Measurements from ENCODE around the gene TBCCD1.

Gene TBCCD1

DNA sequence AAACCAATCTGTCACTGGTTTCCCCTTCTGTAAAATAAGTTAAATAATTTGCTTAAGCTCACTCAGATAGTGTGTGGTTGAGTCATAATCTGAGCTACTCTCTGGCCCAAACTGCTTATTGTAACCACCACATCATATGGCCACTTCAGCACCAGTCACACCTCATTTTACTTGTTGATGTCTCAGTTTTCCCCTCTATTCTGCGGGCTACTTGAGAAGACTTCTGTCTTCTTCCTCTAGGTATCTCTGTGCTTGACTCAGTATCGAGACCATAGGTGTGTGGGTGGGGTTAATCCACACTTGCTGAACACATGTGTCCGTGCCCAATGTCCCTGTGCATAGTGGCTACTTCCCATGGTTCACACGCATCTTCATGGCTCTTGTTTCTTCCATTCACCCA, 55.9 kb downstream of the TBCCD1 start:
- CTCF ChIA-PET: no interaction called here

DNA sequence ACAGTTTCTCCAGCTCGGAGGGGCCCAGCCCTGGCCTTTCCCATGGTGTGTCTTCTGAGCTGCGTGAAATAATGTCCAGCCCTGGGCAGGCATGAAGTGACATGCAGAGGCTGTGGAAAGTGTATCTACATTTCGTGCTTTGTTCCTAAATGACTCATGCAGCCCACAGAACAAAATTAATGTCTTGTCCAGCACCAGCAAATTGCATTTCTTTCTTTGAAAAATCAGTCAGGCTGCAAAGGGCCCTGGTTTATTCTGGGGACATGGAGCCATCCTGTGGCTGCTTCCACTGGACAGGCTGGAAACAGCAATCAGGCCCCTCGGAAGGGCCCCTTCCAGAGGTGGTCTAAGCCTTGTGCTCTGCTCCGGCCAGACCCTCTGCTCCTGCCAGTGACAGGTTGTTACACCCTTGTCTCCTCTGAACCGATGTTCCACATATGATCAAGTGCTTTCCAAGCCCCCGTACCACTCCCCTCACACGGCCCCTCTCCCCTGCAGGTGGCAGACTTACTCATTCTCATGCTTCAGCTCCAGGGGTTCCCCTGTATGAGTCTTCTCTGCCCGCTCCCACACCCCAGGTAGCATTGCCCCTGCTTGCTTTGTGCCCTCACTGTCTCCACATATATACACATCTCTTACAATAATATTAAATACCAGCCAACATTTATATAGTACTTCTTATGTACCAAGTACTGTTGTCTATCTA, 56.6 kb downstream of the TBCCD1 start:
- no peak for DNase-seq (ENCODE audit: extremely low spot score)
- ChIA-PET POLR2A (no interaction called here), CTCF (no interaction called here)
- TF ChIP-seq ARNT (IDR thresholded peaks at IDR 0.05) (no peak), FOXM1 (IDR thresholded peaks at IDR 0.05; ENCODE audit: borderline replicate concordance) (no peak), L3MBTL2 (conservative IDR thresholded peaks at IDR 0.05) (no peak), CTBP1 (IDR thresholded peaks at IDR 0.05; ENCODE audit: borderline replicate concordance) (no peak), HDGF (IDR thresholded peaks at IDR 0.05; ENCODE audit: borderline replicate concordance) (no peak), SP1 (IDR thresholded peaks at IDR 0.05) (no peak), FOXA1 (IDR thresholded peaks at IDR 0.05) (no peak), ELF4 (IDR thresholded peaks at IDR 0.05) (no peak), ZNF384 (IDR thresholded peaks at IDR 0.05) (no peak), TARDBP (IDR thresholded peaks at IDR 0.05) (no peak), FOXK2 (IDR thresholded peaks at IDR 0.05) (no peak), NFRKB (IDR thresholded peaks at IDR 0.05) (no peak), LEF1 (IDR thresholded peaks at IDR 0.05; ENCODE audit: borderline replicate concordance) (no peak), SUZ12 (IDR thresholded peaks at IDR 0.05) (no peak), BHLHE40 (IDR thresholded peaks at IDR 0.05; ENCODE audit: borderline replicate concordance) (no peak)
- TF ChIP-seq, protein P1, sequence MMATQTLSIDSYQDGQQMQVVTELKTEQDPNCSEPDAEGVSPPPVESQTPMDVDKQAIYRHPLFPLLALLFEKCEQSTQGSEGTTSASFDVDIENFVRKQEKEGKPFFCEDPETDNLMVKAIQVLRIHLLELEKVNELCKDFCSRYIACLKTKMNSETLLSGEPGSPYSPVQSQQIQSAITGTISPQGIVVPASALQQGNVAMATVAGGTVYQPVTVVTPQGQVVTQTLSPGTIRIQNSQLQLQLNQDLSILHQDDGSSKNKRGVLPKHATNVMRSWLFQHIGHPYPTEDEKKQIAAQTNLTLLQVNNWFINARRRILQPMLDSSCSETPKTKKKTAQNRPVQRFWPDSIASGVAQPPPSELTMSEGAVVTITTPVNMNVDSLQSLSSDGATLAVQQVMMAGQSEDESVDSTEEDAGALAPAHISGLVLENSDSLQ (IDR thresholded peaks at IDR 0.05): no peak

More for the DNA sequence above, 55.9 kb downstream of the TBCCD1 start:
- POLR2A ChIA-PET: no interaction called here
- no peak for TF ChIP-seq FOXM1 (IDR thresholded peaks at IDR 0.05; ENCODE audit: borderline replicate concordance)
- TF ChIP-seq L3MBTL2 (conservative IDR thresholded peaks at IDR 0.05): no peak
- no peak for TF ChIP-seq NFRKB (IDR thresholded peaks at IDR 0.05)
- TF ChIP-seq, protein P1 (IDR thresholded peaks at IDR 0.05): no peak
- DNase-seq (ENCODE audit: extremely low spot score): no peak

DNA sequence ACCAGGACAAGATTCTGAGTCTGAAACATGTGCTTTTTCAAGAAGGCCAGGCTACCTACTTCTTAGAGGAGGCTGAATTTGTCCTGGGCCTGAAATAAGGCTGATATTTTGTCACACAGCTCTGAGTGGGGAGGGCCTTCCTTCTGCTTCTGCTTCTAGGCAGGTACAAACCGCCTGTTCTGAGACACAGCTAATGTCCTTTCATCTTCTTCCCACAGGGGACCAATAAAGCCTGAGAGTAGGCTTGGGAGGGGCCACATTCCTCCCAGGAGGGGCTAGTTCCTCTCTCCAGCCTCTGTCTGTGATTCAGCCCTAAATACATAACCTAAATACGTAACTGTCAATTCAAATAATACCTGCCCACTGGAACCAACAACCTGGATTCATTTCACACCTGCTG, 57.7 kb downstream of the TBCCD1 start:
- CTCF ChIA-PET: no interaction called here

DNA sequence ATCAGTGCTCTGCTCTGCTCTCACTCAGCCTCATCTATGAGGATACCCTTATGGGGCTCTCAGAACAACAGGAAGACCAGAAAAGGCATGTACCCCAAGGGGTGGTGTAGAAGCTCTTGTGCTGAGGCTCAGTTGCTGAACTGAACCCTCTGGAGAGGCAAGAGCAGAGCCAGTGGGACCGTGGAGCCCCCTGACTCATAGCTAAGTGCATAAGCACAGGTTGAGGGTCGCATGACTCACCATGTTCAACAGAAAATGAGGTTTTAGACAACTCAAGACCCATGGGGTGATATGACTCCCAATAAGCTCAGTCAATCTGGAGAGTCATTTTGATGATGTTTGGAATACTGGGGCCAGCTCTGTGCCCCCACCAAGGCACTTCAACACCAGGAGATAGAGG, 60.3 kb downstream of the TBCCD1 start:
- ChIA-PET CTCF (no interaction called here), POLR2A (no interaction called here)
- DNase-seq (ENCODE audit: extremely low spot score): no peak
- TF ChIP-seq FOXM1 (IDR thresholded peaks at IDR 0.05; ENCODE audit: borderline replicate concordance): no peak
- TF ChIP-seq SUZ12 (IDR thresholded peaks at IDR 0.05): no peak
- no peak for TF ChIP-seq ARNT (IDR thresholded peaks at IDR 0.05)
- no peak for TF ChIP-seq TARDBP (IDR thresholded peaks at IDR 0.05)
- no peak for TF ChIP-seq L3MBTL2 (conservative IDR thresholded peaks at IDR 0.05)
- TF ChIP-seq BHLHE40 (IDR thresholded peaks at IDR 0.05; ENCODE audit: borderline replicate concordance): no peak
- no peak for TF ChIP-seq HDGF (IDR thresholded peaks at IDR 0.05; ENCODE audit: borderline replicate concordance)
- TF ChIP-seq, protein P1 (IDR thresholded peaks at IDR 0.05): no peak
- no peak for TF ChIP-seq LEF1 (IDR thresholded peaks at IDR 0.05; ENCODE audit: borderline replicate concordance)
- no peak for TF ChIP-seq ZNF384 (IDR thresholded peaks at IDR 0.05)

More for the DNA sequence above, 57.7 kb downstream of the TBCCD1 start:
- TF ChIP-seq BHLHE40 (IDR thresholded peaks at IDR 0.05; ENCODE audit: borderline replicate concordance) (no peak), ARNT (IDR thresholded peaks at IDR 0.05) (no peak), SUZ12 (IDR thresholded peaks at IDR 0.05) (no peak), CTBP1 (IDR thresholded peaks at IDR 0.05; ENCODE audit: borderline replicate concordance) (no peak), TARDBP (IDR thresholded peaks at IDR 0.05) (no peak), FOXA1 (IDR thresholded peaks at IDR 0.05) (no peak), SP1 (IDR thresholded peaks at IDR 0.05) (no peak), L3MBTL2 (conservative IDR thresholded peaks at IDR 0.05) (no peak), ELF4 (IDR thresholded peaks at IDR 0.05) (no peak), NFRKB (IDR thresholded peaks at IDR 0.05) (no peak), HDGF (IDR thresholded peaks at IDR 0.05; ENCODE audit: borderline replicate concordance) (no peak), LEF1 (IDR thresholded peaks at IDR 0.05; ENCODE audit: borderline replicate concordance) (no peak), FOXM1 (IDR thresholded peaks at IDR 0.05; ENCODE audit: borderline replicate concordance) (no peak), ZNF384 (IDR thresholded peaks at IDR 0.05) (no peak), FOXK2 (IDR thresholded peaks at IDR 0.05) (no peak)
- TF ChIP-seq, protein P1 (IDR thresholded peaks at IDR 0.05): no peak
- POLR2A ChIA-PET: no interaction called here
- DNase-seq (ENCODE audit: extremely low spot score): no peak

DNA sequence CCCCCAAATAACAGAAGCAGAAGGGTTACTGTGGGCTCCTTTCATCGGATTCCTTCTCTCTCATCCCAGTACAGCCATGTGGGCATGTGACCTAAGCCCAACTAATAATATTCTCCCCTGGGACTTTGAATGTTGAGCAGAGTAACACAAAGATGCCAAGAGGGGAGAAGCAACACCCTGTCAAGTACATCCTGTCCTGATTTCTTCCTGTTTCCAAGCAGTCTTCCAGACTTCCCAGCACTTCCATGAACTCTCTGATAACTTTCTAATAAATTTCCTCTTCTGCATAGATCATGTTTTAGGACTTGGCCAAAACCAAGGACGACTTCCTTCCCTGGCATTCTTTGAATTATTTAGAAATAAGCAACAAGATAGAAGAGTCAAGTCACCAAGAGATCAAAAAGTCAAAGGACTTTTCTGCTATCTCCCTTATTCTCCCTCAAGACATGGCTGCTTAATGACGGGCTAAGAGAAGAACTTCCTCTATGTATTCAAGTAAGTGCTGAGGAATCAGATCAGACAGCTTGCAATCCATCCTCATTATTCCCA, 60.9 kb downstream of the TBCCD1 start:
- ChIA-PET POLR2A (no interaction called here), CTCF (no interaction called here)
- no peak for DNase-seq (ENCODE audit: extremely low spot score)
- TF ChIP-seq TARDBP (IDR thresholded peaks at IDR 0.05): no peak
- no peak for TF ChIP-seq NFRKB (IDR thresholded peaks at IDR 0.05)
- TF ChIP-seq CTBP1 (IDR thresholded peaks at IDR 0.05; ENCODE audit: borderline replicate concordance): no peak

Measured in HEK293T (cell line).